GM18520 (cell line): Measurements from ENCODE around the gene ST6GALNAC3.
"Not testable (repeated sequence)": the region's sequence is repeated elsewhere in the genome, so short reads cannot be mapped to it uniquely, and the experiment has no call there.

Experiments
- ATAC-seq: cut with Tn5 transposase; IDR thresholded peaks from one replicate; pipeline ENCODE4 v1.9.1; 2021; ENCODE audit not compliant: unreplicated experiment

ST6GALNAC3 gene

DNA sequence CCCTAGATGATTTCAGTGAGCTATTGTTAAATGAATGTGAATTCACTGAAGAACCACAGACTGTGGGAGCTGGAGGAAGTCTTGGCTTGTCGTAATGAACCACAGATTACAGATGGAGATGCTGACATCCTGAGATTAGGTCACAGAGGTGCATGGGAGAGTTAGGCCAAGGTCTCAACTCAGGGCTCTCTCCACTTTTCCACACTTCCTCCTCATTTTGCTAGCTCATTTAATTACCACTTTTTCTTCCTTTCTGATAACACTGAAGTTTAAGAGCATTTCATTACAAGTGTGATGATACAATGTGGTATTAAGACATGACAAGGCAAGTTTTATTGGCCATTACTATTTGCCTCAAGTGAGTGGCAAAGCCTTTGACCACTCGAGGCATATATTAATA, 30.8 kb downstream of the ST6GALNAC3 start:
- ATAC-seq: no peak

DNA sequence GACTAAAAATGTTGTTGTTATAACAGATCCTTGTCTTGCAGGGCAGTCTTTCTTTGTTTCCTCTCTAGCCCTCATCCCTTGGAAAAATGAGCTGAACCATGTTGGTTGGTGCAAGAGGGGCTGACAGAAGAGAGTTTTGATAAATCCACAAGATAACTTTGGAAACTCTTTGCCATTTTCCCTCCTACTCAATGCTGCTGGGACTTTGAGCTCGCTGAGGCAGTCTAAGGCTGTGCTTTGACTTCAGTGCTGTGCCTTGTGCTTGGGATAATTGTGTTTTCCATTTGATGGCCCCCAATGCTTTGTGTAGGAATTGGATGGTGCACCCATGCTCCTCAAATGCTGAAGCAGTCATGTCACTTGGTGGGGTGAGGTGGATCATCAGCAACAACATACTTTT, 31.7 kb downstream of the ST6GALNAC3 start:
- ATAC-seq: no peak

DNA sequence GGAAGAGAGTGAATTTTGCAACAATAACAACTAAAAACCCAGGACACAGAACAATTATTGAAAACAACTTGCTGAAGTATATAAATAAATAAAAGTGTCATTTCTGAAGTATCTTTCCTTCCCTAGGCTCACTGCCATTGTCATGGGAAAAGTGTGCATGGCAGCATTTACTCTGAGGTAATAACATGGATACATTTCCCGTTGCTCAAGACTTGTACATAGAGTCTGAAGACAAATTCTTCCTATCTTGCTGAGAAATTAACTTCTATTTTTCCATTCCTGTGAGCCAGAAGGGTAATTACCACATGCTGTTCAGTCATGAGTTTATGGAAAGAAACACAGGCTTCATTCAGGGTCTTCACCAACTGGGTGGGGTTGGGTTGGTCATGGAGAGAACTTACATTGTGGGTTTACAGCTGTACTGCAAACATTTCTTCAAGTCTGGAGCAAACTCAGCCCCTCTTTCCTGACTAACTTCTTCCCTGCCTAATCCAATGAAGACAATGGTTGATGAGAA, 32.2 kb downstream of the ST6GALNAC3 start:
- no peak for ATAC-seq

DNA sequence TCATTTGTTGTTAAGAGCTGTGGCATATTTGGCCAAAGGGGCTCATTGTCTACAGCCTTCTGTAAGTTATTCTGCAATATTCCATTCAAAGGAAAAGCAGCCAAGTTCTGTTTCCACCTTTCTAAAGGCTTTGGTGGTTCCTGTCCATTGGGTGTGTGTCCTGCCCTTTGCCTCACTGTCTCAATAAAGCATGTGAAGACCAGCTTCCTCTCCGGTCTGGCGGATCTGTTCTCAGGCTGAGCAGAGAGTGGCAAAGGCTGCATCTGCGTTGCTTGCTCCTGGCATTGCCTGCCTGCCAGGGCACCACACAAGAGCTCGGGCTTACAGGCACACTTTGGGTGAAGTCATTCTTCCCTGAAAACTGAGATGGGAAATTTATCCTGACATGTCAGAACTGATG, 34.9 kb downstream of the ST6GALNAC3 start:
- ATAC-seq: no peak

DNA sequence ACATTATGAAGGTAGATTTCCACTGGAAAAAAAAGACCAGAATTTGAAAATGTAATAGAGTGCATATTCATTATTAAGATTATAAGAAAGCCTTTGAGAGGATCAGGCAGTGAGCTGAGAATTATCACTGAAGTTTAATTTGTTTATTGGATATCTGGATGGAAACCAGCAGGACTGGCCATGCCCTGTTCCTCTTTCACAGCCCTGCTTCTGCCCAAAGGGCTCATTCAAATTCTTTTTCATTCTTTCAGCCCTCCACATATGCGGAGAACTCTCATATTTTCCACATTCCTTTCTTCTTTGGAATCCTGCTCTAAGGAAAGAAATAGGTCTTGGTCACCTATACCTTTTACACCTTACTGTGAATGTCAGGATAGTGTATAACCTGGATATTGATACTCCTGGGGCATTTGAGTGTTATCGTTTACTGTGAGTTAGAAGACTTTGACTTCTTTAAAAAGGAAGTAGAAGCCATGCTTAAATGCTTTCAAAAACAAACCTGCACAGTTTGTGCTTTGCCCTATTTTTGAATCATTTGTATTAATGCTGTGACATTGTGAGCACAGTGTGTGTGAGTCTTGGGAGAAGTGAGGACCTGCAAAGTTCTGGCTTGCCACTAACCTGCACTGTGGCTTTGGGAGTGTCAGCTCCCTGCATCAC, 35.5 kb downstream of the ST6GALNAC3 start:
- no peak for ATAC-seq

DNA sequence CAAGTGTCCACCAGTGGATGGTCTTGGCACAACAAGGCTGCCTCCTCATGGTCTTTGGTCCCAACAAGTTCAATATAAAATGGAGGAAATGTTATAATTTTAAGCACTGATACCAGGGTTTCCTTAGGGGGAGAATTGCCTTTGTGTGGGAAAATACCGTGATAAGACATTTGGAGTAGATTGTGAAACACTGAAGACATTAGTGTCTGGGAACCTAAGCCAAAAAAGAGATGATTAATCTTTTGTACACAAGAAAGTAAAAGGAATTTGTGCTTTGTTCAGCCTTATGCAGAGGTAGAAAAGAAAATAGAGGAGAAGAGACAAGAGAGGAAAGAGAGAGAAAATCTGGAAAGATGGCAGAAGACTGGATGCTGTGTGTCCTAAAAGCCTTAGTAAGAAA, 36.1 kb downstream of the ST6GALNAC3 start:
- no peak for ATAC-seq

DNA sequence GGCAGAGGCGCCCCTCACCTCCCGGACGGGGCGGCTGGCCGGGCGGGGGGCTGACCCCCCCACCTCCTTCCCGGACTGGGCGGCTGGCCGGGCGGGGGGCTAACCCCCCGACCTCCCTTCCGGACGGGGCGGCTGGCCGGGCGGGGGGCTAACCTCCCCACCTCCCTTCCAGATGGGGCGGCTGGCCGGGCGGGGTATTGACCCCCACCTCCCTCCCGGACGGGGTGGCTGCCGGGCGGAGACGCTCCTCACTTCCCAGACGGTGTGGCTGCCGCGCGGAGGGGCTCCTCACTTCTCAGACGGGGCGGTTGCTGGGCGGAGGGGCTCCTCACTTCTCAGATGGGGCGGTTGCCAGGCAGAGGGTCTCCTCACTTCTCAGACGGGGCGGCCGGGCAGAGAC, 37.8 kb downstream of the ST6GALNAC3 start:
- not testable (repeated sequence) for ATAC-seq

DNA sequence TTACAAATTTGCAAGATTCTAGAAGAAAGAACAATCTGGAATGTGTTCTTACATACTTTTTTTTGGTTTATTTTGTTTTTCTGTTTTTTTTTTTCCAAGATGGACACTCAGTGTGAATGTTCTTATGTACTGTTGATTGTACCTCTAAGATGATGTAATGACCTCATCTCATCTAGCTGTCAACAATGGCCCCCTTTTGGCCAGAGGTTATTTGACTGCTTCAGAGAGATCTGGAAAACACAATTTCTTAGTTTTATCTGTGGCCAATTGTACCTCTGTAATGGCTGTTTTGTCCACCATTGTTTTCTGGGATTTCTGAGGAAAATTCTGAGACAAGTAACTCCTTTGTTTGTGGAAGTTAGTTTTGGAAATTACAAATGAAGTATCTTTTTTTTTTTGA, 38.9 kb downstream of the ST6GALNAC3 start:
- no peak for ATAC-seq

DNA sequence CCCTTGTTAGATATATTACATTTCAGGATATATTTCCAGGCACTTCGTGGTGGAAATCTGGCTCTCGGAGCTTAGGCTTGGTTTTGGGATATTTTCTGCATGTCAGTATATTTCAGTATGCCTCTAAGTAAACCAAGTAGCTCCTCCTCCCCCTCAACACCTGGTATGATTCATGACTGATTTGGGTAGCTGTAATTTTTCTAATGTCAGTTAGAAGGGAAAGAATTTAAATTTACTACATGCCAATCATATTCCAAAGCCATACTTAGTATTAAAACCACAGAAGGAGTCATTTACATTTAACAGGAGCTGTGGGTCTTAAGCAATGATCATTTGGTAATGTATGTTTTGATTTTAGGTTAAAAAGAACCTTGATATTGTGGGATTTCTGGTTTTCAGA, 40.6 kb downstream of the ST6GALNAC3 start:
- no peak for ATAC-seq

DNA sequence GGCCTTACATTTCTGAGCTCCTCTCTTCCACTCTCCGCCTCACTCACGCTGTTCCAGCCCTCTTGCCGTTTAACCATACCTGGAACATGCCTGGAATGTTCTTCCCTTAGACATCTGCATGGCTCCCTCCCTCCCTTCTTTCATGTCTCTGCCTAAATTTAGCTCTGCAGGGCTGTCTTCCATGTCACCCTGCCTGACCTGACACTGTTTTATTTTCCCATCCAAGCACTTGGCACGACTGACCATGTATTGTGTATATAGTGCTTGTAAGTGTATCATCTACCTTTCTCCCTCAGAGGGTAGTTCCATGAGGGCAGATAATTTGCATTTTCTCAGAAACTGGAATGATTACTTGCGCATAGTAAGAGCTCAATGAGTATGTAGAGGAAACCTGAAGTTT, 47.3 kb downstream of the ST6GALNAC3 start:
- no peak for ATAC-seq

DNA sequence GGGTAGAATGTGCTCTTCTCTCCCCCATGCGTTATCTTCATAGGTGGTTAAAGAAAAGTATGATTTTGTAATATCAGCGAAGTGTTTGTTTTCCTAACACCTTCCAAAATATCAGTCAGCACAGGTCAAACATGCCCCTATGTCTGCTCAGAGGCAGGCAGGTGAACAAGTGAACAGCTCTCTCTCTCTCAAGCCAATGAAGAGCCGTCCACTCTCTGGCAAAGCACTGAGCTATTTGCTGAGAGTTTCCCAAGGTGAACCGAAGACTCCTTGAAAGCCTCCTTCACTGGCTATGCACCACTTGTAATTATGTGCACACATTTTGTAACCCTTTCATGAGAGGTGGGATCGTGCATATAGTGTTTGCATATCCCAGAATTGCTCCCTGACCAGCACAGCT, 47.7 kb downstream of the ST6GALNAC3 start:
- no peak for ATAC-seq

DNA sequence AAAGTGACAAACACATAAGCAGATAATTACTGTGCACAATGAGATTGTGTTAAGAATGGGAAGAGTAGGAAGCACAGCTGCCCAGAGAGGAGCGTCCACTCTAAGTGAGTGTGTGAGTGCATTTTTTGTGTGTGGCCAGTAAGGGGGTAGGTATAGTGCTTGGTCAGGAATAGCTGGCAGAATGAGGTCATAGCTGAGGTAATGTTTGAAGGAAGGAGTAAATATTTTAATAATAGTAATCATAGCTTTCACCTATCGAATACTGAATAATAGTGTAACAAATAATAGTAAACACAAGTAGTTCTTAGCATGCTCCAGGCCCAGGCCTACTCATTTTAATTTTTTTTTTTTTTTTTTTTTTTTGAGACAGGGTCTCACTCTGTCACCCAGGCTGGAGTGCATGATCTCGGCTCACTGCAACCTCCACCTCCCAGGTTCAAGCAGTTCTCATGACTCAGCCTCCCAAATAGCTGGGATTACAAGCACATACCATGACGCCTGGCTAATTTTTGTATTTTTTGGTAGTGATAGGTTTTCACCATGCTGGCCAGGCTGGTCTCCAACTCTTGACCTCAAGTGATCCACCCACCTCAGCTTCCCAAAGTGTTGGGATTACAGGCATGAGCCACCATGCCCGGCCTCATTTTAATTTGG, 49.0 kb downstream of the ST6GALNAC3 start:
- ATAC-seq: not testable (repeated sequence)

DNA sequence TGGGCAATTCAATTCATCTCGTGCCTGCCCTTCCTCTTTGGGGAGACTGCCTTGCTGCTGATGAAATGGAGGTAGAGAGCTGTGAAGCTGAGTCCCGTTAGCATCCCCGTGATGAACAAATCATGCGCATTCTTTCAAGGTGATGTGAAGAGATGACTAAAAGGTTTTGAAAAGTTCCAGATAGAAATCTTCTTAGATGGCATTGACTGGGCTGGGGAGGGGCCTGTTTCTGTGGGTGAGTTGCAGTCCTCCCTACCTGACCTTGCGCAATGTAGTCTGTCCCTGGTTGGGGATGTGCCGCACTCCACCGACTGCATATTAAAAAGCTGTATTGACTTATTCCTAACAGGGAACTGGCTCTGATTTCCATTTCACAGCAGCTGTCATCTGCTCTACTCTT, 49.6 kb downstream of the ST6GALNAC3 start:
- ATAC-seq: no peak

DNA sequence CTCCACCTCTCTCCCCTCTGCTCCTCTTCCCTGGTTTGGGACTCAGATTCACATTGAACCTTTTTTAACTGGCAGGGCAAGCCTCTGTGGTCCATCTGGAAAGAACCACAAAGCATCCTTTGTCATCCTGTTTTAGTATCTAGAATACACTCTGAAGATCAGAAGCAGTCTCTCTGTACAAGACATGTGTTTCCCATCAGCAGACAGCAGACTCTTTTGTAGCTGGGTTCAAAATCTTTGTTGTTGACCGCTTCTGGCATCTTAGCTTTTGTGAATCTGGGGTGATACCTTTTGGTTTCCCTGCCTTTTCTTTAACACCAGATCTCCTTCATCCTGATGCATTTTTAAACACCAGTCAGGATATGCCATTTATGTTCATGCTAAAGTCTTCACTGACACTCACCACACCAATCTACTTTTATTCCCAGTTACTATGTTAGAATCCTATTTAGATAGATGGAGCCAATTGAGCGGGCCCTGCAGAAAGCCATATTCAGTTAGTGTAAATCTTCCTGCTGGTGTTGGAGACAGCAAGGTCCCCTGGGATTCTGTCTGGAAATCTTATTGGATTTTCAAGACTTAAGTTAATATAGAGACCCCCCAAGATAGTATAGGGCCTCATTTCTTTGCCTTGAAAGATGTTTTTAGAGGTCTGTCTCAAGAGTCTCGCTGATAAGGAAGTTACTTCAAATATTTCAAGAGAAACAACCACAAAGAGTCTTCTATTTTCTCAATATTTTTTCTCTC, 51.1 kb downstream of the ST6GALNAC3 start:
- ATAC-seq: no peak

DNA sequence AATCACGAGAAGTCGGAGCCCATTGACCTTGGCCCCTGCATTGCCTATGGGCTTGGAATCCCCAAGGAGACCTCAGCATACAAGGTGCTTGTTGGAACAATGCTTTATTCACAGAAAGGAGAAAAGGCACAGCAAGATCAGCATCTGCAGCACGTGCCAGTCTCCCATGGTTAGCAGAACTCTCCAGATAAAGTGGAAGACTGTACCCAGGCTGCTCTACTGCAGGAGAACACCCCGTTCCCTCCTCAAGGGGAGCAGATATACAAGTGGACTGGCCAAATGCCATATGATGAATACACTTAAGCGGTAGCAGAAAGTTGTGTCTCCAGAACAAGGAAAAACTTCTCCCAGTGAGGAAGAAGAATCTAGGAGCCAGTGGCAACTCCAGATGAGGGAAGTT, 53.5 kb downstream of the ST6GALNAC3 start:
- ATAC-seq: no peak

DNA sequence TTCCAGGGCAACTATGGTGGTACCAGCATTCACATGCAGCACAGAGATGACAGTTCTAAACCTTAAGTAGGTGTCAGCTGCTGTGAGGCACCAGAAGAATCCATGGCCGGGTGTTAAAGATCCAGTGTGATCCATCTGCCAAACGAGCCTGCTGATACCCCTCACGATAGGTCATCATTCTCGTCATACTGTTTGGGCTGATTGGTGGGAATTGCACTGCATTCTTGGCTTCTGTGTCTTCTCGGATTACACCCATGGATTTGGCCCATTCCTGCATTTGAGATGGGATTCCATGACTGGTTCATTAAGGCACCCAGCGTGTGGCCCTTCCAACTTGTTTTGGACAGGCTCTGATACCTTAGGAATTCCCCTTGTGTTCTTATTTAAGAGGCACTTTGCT, 55.2 kb downstream of the ST6GALNAC3 start:
- no peak for ATAC-seq

DNA sequence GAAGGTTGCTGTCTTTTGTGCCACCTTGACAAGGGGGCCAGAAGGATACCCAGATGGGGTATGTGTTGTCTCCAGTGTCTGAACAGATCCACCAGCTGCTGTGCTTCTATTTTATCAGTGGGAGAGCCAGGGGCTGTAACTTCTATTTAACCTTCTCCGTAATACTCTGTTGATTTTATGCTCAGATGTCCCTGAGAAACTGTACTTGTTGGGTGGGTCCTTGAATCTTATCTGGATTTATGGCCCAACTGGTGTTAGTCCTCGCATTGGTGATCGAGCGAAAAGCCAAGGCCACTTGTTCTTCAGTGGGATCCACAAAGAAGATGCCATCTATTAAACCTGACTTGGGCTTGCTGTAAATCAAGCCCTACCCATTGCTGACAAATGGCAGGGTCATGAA, 56.4 kb downstream of the ST6GALNAC3 start:
- ATAC-seq: no peak

DNA sequence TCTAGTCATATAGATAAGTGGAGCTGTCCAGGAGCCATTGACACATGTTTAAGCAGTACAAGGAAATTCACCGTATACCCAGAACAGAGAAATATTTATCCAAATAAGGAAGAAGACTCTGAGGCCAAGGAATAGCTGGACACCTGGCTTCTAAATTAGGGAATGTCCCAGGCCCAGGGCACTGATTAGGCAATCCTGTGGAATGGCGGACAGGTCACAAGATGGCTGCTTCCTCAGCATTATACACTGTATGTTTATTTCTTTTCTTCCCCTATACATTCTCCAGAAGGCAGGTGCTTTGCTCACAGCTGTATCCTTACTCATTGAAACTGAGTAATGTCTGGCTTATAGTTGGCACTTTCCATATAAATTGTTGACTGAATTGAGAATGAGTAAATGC, 59.4 kb downstream of the ST6GALNAC3 start:
- ATAC-seq: no peak

DNA sequence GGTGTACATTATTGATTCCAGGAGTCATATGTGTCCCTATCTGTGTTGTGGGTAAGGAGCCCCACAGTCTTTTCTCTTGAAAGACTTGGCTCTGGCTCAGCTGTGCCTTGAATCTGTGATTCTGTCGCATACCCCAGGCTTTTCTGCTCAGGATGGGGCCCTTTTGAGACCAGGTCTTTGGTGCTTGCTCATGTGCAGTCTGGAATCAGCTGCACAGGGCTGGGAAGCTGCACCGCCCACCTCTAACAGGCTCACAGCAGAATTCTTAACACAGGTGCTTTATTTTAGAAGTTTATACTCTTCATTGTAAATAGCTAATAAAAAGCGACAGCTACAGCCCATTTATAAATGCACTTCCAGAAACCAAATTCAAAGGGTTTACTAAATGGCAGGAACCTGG, 61.3 kb downstream of the ST6GALNAC3 start:
- ATAC-seq: no peak

DNA sequence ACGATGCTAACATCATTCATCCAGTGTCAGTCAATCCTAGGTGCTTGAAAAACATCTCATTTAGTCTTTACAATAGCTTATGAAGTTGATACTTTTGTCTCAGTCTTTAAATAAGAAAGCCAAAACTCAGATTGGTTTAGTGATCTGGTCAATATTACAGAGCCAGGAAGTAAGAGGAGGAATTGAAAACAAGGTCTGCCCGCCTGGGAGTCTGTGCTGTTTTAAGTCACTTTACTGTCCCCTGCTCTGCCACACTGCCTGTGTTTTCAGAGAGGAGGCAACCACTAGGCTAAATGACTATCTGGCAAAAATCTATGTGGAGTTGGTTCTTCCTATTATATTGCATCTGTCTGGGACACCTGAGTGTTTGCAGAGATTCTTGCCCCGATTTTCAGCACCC, 62.3 kb downstream of the ST6GALNAC3 start:
- ATAC-seq: no peak

DNA sequence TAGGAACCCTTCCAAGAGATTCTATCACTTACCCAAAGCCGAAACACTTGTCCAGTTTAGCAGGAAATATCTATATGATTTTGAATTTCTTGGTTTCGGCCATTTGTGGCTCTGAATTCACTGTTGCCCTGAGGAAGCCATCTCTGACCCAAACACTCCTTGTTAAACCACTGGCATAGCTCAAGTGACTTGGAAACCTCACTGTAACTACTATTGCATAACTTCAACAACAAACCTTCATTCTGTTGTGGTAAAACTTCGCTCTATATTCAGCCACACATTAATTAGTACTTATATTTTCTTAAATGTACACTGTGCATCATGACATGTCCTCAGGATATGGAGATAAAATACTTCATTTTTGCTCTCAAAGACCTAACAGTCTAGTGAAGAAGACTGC, 63.2 kb downstream of the ST6GALNAC3 start:
- no peak for ATAC-seq

DNA sequence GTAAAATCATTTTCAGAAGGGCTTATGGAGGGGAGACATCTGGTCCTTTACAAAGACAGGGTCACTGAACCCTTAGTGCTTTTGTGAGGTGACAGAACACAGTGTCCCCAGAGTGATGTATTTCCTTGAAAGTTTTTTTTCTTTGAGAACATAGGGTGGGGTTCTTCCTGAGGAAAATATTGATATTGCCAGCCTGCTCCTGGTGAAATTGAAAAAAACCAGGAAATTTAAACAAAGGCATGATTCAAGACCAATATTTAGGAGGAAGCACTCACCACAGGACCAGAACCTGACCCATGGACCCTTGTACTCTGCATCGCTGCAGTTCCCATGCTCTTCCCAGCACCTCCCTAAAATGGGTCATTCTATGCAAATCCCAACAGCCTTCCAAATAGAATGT, 63.7 kb downstream of the ST6GALNAC3 start:
- ATAC-seq: no peak
